Measurements from ENCODE around the gene AFF2.
"Not testable (repeated sequence)": the region's sequence is repeated elsewhere in the genome, so short reads cannot be mapped to it uniquely, and the experiment has no call there.

The AFF2 gene

DNA sequence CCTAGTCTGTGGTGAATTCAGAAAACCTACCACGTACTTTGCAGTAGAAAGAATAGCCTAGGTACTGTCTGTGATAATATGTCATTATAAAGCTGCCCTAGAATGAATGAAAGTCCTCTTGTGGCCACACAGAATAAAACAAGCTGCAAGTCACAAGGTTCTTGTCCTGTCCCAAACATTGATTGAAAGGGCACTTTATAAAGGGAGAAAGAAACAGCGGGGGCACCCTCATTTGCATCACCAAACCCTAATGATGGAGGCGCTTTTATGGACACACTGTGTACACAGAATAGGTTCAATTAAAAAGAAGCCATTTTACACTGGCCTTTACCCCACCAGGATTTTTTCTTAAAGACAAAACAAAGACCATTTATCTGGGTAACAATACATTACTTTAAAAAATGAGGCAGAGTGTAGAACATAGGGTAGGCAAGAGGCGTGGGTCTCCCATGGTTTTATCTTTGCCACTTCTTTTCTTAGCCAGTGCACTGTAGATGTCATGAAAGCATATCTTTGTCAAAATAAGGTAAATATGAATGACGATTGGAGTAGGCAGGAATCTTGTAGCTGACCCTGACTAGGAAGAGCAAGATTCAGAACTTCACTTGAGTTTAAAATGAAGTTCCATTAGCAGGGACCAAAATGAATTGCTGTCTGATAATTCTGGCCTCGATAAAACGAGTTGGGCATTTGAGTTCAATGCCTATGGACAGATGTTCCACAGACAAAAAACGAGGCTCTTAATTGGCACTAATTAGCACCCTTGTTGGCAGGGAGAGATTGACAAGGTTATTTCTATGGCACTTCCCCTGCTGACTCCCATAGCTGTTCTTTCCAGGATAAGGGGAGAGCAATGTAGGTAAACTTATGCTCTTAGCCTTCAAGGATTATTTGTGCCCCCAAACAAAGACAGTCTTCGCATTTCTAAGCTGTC lies 365.1 kb downstream of the AFF2 start:
- DNase-seq (ENCODE audit: low spot score): no peak

DNA sequence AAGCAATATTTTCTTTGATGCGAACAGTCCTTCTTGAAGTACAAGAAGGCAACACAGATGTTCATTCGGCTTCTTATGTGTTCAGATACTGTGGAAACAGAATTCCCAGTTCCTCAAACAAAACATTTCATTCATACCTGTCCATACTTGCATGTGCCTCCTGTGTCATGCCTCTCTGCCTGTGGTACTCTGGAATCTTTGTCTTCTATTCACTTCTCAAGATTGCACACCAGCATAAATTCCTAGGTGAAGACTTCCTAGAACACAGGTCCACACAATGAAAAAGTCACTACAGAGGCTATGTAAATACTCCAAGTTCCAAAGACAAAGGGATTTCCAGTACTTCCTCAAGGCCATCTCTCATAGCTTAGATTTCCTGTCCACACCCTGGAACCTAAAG lies 367.2 kb downstream of the AFF2 start:
- no peak for DNase-seq (ENCODE audit: low spot score)

DNA sequence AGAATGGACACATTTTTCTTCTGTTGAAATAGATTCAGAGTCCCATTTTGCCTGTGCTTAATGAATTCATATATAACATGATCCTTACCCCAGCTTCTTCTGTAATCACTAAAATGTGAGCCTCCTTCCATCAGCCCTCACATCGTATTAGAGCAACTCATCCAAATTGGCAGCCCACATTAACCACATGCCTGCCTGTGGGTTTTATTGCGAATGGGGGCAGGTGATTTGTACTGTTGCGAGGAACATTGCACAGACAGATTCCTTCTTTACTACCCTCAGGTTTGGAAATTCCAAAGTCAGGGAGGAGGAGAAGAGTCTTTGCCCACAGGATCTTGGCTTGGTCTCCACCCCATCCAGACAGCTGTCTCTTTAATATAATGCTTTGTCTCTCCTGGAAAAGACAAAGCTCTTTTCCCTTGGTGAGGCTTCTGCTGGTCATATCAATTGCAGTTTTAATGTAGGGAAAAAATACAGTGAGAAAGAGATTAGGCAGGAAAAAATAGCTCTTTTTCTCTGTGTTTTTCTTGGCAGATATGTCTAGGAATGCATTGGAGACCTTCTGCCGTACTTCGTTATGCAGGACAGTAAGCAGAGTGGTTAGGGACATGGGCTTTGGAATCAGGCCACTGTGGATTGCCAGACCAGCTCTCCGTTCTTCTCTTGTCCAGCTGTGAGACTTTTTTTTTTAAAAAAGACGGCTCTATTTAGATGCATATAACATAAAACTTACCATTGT lies 371.2 kb downstream of the AFF2 start:
- DNase-seq (ENCODE audit: low spot score): no peak

DNA sequence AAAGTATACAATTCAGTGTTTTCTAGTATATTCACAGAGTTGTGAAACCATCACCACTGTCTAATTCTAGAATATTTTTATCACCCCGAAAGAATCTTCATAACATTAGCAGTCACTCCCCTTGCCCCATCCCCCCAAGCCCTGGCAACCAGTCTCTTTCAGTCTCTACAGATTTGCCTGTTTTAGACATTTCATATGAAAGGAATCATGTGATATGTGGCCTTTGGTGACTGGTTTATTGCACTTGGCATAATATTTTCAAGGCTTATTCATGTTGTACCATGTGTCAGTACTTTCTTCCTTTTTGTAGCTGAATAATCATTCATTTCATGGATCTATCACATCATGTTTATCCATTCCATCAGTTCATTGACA lies 371.7 kb downstream of the AFF2 start:
- no peak for DNase-seq (ENCODE audit: low spot score)

DNA sequence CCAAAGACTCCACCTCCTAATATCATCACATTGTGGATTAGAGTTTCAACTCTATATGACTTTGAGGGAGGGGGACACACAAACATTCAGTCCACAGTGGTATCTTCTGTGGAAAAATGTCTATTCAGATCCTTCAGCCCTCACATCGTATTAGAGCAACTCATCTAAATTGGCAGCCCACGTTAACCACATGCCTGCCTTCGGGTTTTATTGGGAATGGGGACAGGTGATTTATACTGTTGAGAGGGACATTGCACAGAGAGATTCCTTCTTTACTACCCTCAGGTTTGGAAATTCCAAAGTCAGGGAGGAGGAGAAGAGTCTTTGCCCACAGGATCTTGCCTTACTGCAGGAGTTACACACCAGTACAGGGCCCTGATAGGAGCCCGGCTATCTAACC lies 372.5 kb downstream of the AFF2 start:
- no peak for DNase-seq (ENCODE audit: low spot score)

DNA sequence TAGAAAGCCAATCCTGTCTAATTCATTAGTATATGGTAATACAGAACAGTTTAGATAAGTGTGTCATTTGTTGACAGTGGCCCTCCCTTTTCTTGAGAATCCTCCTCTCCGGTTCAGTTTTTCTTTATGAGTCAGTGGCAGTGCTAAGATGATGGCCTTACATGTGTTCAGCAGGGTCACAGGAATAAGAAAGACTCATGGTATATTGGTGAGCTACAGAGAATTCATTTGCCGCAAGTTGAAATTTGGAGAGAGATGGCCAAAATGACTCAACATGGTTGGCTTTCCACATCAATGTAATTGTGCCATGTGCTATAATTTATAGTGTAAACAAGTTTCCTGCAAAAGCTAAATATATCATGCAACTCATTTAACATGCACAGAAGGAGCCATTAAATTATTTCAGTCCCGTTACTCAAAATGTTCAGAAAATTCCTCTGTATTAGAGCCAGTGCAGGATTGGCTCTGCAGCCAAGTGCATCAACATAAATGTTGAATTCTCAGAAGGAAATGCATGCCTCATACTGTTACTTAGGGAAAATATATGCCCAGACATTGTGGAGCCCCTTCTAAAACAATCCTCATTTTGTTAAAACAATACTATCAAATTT lies 374.3 kb downstream of the AFF2 start:
- DNase-seq (ENCODE audit: low spot score): no peak

DNA sequence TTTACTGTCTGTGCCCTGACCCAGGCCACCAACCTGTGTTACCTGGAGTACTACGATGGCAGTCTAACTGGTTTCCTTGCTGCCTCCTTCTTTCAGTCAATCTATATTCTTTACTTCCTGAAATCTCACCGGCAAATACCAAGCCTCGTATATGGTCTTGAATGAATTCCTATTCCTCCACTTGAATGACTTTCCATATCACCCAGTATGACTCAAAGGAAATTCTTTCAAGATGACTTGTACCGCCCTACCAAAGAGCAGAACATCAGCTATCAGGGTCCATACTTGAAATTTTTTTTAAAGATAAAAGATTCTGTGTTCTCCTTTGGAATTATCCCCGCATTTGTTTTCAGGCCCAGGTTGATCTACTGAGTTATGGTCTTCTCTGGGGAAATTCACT lies 378.0 kb downstream of the AFF2 start:
- DNase-seq (ENCODE audit: low spot score): no peak

DNA sequence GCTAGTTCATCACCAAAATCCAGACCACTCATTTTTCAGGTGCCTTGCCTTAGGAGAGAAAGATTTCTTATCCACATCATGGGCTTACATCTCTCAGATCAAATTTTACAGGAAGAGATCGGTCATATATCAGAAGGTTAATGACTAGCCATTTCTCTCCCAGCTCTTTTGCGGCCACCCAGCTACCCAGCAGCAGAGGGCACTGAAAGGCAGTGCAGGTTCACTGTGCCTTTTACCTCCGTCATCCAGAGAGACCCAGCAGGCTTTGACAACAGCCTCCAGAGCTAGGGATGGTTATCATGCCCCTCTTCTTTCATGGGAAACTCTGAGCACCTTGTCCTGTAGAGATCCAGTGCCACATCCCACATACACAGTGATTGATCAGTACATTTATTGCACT lies 384.8 kb downstream of the AFF2 start:
- DNase-seq (ENCODE audit: low spot score): no peak

DNA sequence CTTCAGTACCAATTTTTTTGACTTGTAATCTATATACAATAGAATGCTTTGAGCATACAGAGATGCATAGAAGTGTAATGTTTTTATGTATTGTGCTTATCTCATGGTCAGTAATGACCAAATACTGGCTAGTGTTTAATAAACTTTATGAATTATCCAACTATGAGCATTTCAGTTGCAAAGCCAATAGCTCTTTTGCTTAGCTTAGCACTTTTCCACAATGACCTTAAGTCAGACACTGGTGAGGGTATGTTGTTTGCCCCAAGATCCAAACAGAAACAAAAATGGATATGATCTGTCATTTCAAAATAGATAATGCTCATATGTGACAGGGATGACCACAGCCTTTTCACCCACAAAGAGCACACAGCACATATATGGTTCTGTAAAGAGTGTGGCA lies 393.0 kb downstream of the AFF2 start:
- no peak for DNase-seq (ENCODE audit: low spot score)

DNA sequence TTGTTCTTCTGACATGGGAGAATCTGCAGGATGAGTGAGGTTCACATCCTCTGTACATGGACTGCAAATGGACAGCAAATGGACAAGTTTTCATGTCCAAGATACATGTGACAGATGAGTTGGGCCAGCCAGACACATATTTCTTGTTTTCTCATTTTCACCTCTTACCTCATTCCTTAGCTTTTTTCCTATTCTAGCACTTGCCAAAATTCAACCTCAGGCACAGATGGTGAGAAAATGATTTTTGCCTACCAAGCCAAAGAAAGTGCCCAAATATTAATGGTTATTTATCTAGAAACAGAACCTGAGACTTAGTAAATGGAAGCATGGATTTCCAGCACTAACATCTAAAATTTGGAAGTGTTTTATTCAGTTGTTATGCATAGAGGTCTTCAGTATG lies 402.2 kb downstream of the AFF2 start:
- DNase-seq (ENCODE audit: low spot score): no peak

DNA sequence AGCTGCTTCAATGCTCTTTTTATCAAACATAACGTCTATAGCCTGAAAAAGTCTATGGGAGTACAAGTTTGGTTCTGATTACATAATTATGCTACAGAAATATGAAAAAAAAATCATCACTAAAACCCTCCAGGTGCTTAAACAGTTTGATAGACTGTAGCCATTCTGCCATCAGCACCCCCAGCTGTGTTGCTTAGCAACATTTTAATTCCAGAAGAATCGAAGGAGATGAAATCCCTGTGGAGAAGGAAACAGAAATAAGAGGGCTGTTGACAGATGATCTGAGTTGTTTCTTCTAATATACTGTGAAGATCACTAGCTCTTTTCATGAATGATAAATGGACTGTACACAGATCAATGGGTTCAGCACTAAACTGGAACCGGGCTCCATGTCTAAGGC lies 402.8 kb downstream of the AFF2 start:
- no peak for DNase-seq (ENCODE audit: low spot score)

DNA sequence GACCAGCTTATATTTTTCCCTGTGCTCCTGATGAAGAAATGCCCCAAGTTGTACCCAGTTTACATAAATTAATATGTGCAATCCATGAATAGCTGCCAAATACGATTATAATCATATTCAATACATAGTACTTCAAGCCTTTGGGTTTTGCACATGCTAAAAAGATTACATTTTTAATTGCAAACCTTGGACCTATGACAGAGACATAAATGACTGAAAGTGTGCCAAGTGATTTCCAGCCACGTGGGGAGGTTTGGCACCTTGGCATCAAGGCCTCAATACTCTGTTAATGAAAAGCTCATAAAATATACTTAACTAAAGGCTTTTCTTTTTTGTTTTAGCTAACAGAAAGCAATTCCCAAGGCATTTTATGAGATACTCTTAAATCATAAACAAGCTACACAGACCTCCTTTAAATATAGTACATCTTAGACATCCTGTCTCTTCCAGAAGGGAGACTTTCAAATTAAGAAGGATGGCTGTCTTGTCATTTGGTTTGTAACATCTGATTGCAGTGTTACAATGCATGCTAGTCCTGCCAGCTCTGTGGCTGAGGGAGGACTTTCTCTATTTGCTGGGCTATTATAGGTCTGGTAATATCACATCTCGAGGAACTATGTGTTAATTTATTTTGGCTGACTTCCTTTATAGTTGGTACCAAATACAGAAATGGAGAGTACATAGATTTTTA lies 404.1 kb downstream of the AFF2 start:
- DNase-seq (ENCODE audit: low spot score): no peak

DNA sequence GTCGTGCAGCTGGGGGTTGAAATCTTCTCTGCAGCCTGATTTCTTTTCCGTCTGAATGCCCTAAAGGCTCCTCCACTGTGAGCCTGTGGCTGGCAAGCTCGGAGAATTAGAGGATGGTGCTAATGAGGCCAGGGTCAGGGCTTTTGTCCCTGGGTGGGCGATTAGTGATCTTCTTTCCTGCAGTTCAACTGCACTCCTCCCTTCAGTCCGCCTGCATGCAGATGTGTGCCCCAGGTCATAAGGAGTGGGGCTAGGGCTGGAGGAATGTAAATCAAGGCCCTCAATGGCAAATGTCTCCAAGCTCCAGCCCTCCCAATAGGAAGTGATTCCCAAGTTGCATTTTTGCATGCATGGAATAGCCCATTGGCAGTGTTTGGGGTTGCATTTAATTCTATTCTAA lies 405.0 kb downstream of the AFF2 start:
- no peak for DNase-seq (ENCODE audit: low spot score)

DNA sequence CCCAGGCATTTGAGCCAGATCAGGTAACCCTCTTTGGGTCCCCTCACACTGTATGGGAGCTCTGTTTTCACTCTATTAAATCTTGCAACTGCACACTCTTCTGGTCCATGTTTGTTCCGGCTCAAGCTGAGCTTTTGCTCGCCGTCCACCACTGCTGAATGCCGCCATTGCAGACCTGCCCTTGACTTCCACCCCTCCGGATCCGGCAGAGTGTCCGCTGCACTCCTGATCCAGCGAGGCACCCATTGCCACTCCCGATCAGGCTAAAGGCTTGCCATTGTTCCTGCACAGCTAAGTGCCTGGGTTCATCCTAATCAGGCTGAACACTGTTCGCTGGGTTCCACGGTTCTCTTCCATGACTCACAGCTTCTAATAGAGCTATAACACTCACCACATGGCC lies 406.2 kb downstream of the AFF2 start:
- not testable (repeated sequence) for DNase-seq (ENCODE audit: low spot score)

DNA sequence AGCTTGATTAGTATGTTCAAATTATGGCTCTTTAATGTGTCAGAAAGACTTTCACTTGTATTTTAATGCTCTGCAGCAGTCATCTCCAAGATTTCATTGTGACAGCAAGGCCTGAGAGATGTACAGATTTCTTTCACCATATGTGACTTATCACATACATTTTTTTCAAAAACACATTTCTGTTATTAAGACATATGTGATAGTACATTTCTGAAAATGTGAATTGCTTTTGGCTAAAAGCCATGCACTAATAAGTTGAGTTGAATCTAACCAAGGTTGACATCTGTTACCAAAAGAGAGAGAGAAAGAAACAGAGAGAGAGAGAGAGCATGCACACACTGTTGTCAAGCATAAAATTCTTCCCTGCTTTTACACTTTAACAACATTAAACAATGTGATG lies 409.3 kb downstream of the AFF2 start:
- DNase-seq (ENCODE audit: low spot score): no peak

DNA sequence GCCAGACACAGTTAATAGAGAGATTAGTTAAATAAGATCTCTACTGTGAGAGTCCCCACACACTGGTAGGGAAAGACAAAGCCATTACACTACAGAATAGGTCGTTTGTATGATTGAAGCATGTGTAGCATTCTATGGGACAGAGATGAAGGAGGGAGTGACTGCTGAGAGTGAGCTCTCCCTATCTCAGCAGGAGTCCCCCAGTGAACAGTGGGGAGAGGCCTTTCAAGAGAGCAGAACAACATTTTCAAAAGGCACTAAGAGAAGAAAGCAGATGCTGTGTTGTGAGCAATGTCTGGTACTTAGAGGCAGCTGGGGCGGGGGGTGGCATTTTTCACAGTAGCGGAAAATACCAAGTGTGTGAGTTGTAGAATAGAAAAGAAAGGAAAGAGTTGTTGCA lies 413.6 kb downstream of the AFF2 start:
- no peak for DNase-seq (ENCODE audit: low spot score)

DNA sequence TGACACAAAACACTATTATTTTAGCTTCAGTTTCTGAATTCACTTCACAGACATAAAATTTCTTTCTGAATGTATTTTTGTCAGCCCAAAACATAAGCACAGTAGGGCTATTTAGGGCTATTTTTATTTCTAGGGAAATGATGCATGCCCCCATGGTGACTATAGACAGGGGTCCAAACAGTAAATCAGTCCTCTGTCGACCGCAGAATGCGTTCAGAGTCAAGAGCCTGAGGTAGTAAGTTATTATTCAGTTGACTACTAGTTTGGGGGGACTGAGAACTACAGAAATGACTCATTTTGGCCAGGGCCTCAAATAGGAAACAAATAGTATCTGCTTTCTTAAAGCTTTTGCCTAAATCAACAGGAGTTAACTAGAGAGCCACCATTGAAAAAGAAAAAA lies 414.4 kb downstream of the AFF2 start:
- DNase-seq (ENCODE audit: low spot score): no peak

DNA sequence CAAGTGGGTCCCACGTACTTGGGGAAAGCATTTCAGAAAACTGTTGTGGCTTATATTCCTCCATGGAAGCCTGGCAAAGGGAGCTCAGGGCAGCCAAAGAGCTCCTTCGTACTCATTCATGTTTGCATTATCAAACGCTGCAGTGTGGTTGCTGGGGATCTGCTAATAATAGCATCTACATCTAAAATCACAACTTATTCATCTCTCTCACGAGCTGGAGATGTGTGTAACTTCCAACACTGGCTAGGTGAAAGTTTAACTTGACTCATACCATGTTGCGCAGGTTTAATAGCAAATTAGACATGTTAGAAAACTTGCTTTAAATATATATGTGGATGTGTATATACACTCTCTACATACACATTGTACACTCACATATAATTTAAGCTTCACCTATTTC lies 415.1 kb downstream of the AFF2 start:
- no peak for DNase-seq (ENCODE audit: low spot score)

DNA sequence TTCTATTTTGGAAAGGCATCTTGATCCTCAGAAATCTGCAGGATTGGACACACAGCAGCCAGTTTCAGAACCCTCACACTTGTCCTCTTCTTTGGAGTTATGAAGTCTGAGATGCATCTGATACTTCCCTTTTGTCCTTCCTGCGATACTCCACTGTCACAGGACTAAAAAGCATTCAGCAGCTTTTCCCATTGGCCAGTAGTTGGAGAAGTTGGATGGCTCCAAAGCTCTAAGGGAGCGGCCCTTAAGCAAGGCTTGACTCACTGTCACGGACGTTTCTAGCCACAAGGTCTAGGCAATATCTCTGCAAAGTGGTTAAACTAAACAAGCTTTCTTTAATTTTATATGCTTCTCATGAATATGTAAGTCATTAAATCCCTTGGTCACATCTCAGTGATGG lies 417.0 kb downstream of the AFF2 start:
- DNase-seq (ENCODE audit: low spot score): no peak

DNA sequence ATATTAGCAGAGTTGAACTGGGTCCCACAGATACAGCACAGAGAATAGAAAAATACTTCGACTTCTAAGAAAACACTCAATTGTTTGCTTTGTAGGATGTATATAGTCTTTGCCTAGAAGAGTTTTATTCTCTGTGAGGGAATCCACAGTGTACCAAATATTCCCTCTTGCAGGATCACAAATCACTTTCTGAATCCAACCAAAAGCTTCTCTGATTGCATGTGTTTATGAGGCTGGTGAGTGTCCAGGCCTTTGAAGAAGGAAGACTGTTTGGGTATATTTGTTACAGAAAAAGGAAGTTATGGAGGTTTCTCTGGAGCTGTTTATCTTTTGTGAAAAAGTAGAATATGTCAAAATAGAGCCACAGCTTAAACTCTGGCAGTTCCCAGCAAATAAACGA lies 423.2 kb downstream of the AFF2 start:
- DNase-seq (ENCODE audit: low spot score): no peak

DNA sequence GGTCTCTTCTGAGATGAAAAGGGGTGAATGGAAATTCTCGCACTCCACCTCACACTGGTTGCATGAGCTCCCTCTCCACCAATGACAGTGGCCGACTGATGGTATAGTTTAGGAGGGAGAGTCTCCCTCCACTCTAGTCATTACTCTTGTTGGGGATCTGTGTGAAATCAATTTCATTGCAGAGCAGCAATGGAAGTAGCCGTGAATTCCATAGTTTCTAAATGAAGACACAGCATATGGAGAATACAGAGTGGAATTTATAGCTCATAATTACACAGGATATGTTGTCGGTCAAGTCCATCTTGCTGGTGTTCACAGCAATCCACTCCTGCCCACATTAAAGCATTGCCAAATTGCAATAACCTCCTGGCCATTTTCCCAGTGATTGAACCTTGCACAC lies 426.0 kb downstream of the AFF2 start:
- no peak for DNase-seq (ENCODE audit: low spot score)

DNA sequence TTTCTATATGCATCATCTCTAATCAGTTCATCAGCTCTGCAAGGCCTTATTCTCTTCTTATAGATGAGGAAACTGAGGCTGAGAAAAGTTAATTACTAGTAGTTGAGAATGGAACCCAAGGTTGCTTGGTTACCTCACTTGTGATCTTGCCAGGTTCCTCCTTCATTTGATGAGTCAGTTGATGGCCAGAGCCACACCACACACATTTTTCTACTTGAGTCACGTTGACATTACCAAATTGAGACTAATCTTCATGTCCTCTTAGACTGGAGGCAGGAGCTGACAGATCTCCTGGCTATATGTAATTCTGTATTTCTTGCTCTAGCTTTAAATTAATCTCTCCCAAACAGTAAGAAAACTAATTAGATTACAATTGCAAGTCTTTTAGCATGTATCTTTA lies 428.4 kb downstream of the AFF2 start:
- no peak for DNase-seq (ENCODE audit: low spot score)

DNA sequence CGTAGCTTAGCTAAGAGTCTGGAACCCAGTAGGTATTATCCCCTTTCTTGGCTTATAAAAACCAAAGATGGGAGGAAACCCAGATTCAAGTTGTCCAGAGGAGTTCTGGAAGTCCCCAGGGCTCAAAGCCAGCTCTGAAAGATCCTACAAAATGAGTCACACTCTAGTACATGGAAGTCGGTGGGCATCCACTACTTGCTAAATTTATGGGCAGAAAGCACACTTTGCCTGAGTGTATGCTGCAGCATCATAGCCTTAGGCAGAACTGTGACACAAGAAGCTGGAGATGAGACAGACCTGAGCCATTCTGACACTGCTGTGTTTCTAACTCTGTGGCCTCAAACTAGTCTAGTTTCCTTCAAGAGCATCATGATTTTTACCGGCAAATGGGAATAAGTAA lies 429.3 kb downstream of the AFF2 start:
- DNase-seq (ENCODE audit: low spot score): no peak

All from hepatic stellate cell (primary cell).